NCI-H2227 treated with DMSO at 0.1 percent for 48 hours (cell line): ENCODE results near the gene SPTAN1.
"Not testable (repeated sequence)": the region's sequence is repeated elsewhere in the genome, so short reads cannot be mapped to it uniquely, and the experiment has no call there.

Source experiments
- DNase-seq: peaks from one replicate; lab custom pipeline; 2025; lab: John Stamatoyannopoulos, UW

The SPTAN1 gene

DNA sequence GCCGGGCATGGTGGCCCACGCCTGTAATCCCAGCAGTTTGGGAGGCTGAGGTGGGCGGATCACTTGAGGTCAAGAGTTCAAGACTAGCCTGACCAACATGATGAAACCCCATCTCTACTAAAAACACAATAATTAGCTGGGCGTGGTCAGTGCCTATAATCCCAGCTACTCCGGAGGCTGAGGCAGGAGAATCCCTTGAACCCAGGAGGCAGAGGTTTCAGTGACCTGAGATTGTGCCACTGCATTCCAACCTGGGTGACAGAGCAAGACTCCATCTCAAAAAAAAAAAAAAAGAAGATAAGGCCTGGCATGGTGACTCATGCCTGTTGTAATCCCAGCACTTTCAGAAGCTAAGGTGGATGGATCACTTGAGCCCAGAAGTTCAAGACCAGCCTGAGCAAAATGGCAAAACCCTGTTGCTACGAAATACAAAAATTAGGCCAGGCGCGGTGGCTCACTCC is 114.1 kb downstream of the SPTAN1 start:
- DNase-seq = not testable (repeated sequence)

DNA sequence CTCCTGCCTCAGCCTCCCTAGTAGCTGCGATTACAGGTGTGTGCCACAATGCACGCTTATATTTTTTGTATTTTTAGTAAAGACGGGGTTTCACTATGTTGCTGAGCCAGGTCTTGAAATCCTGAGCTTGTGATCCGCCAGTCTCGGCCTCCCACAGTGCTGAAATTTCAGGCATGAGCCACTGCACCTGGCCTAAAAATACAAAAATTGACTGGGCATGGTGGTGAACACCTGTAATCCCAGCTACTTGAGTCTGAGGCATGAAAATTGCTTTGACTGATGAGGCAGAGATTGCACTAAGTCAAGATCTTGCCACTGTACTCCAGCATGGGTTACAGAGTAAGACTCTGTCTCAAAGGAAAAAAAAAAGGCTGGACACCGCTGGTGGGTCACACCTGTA is 117.4 kb downstream of the SPTAN1 start:
- no peak for DNase-seq

DNA sequence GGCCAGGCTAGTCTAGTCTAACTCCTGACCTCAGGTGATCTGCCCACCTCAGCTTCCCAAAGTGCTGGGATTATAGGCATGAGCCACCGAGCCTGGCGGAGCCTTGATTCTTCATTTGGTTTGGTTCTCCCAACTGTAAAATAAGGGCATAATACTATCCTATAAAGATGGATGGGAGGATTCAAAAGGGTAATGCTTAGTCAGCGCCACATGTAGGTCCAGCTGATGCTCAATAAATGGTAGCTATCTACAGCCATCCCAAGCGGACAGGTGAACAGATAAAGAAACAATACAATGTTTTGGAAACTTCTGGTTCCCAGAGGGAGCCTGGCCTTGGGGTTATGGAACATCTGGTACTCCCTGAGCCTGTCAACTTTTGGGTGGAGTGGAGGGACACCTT is 123.0 kb downstream of the SPTAN1 start:
- no peak for DNase-seq

DNA sequence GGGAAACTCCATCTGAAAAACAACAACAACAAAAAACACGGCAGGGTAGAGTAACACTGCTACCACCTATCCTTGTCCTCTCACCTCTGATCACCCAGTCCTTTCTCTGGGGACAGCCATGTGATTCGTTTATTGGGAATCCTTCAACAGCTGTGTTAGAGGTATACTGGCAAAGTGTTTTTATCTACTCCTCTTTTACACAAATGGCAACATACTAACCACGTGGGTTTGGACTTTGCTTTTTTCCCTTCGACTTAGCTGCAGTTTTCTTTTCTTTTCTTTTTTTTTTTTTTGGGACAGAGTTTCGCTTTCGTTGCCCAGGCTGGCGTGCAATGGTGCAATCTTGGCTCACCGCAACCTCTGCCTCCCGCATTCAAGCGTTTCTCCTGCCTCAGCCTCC is 125.4 kb downstream of the SPTAN1 start:
- DNase-seq = no peak
